HG03108 (cell line): ENCODE results near the gene MME.

Experiments used
- ATAC-seq: cut with Tn5 transposase; IDR thresholded peaks from one replicate; pipeline ENCODE4 v1.9.1; 2021; ENCODE audit warnings: moderate library complexity; ENCODE audit not compliant: unreplicated experiment

The MME gene

GRCh38 chr3:155079746-155080487, at the start of gene MME:
MME (plus strand) TSS chr3:155080319; CDS start chr3:155084168, 3,849 bp downstream.
- no peak for ATAC-seq

- ATAC-seq, result no peak
These were observed 48.9 kb upstream of the MME start for GRCh38 chr3:155031186-155031585.

DNA sequence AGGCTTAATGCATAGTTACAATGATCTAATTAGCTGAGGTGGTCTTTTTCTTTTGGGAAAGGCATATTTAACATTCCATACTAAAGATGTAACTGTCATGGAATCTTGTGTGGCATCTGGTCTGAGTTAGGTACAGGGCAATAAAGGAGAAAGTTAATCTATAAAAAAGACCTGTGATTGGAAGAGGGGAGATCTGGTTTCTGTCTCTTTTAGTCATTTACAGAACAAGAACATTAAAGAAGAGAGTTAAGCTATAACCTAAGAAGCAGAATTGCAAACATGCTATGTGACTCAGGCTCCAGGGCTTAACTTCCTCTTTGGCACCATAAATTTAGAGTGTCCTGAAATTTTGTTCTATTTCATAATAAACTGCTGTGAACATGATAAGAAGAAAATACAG, 47.2 kb upstream of the MME start:
- ATAC-seq, result no peak

- ATAC-seq, result no peak
These were observed 45.3 kb upstream of the MME start for GRCh38 chr3:155034786-155035185.

GRCh38 chr3:155035553-155035952, 44.6 kb upstream of the MME start:
- no peak for ATAC-seq

DNA sequence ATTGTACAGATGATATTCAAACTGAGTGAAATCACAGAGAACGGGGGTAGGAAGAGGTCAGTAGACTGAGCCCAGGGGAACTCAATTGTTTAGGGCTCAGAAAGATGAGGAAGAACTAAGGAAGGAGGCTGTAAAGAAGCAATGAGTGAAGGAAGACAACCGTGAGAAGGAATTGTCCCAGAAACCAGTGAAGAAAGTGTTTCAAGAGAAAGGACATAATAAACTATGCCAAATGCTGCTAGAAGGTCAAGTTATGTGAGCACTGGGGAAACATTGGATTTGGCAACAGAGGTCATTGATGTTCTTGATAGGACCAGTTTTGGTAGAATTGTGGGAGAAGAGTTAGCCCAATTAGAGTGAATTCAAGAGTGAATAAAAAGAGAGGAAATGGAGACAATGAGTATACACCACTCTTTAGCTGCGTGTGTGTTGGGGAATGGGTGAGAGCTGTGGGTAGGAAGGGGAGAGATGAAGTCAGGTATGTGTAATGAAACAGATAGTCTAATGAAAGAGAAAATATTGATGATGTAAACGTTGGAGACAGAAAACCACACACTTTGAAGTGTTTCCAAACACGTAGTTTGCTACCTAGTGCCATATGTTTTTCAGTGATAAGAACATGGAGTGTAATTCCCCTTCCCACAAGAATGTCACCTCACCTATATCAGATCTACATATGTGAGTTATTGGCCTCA, 42.5 kb upstream of the MME start:
- ATAC-seq, result no peak

GRCh38 chr3:155038203-155038554, 41.9 kb upstream of the MME start:
- ATAC-seq, result no peak

- no peak for ATAC-seq
These were observed 33.2 kb upstream of the MME start for GRCh38 chr3:155046935-155047334.

DNA sequence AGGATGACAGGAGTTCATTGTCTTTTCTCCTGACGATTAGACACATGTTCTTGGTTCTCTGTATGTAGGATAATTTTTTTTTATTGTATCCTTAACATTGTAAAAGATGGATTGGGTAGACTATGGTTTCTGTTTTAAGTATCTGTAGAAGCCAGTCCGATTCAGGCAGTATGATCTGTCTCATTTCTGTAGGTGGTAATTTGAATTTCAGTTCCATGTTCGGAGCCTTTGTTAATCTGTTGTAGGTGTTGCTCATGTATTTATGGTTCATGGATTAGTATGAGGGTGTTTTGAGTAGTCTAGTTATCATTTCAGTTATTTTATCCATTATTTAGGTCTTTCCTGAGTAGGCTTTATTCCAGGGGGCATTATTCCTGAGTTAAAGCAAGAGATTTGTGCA, 32.4 kb upstream of the MME start:
- ATAC-seq, result no peak

- ATAC-seq, result no peak
These were observed 30.2 kb upstream of the MME start for GRCh38 chr3:155049959-155050358.

DNA sequence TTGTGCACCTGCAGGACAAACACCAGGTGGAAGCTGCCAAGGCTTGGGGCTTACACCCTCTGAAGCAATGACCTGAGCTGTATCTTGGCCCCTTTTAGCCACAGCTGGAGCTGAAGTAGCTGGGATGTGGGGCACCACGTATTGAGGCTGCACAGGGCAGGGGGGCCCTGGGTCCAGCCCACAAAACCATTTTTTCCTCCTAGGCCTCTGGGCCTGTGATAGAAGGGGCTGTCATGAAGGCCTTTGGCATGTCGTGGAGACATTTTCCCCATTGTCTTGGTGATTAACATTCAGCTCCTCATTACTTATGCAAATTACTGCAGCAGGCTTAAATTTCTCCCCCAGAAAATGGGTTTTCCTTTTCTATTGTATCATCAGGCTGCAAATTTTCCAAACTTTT, 27.6 kb upstream of the MME start:
- ATAC-seq, result no peak

- ATAC-seq, result no peak
These were observed 26.4 kb upstream of the MME start for GRCh38 chr3:155053756-155054155.

DNA sequence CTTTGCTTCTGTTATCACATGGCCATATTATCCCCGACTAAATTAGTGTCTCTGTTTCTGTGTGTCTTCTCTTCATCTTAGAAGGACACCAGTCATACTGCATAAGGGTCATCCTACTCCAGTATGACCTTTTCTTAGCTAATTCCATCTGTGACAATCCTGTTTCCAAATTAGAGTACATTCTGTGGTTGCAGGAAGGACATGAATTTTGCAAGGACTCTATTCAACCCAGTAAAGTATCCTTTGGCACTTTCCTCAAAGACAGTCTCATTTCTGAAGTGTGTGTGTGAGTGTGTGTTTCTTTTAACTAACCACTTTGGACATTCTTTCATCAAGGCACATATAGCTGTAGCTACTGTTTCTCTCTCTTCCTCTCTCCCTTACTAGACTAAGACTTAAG, 15.2 kb upstream of the MME start:
- no peak for ATAC-seq

DNA sequence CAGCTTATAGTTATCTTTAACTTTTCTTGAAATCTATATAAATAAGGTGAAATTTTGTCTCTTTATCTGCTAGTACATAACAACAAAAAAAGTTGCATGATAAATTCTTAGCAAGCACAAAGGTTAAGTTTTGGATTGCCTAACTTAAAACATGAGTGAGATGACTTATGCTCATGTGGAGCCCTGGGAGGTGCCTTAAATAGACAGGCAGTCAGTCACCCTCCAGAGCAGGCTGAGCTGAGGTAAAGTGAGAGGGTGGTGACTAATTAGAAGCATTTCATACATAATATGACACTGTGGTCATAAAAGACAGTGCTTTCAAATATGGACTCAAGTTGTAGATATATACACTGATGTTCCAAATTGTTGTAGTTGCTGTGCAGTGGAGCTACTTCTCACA, 14.6 kb upstream of the MME start:
- no peak for ATAC-seq

DNA sequence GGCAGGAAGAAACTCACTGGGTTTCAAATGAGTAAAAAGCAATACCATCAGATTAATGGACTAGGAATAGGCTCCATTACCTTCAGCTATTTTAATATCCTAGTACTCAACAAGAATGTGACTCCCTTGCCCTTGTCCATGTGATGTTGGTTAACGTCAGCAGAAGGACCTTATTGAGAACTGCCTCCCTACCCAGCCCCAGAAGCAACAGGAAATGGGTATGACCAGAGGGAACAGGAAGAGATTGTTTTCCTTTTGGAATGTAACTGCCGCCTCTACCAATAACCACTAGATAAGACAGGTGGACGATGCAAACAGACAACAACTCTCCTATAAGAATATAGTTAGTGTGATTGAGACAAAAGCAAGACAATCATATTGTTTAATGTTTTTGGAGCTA, 10.4 kb upstream of the MME start:
- no peak for ATAC-seq

GRCh38 chr3:155070316-155070715, 9.8 kb upstream of the MME start:
- no peak for ATAC-seq

DNA sequence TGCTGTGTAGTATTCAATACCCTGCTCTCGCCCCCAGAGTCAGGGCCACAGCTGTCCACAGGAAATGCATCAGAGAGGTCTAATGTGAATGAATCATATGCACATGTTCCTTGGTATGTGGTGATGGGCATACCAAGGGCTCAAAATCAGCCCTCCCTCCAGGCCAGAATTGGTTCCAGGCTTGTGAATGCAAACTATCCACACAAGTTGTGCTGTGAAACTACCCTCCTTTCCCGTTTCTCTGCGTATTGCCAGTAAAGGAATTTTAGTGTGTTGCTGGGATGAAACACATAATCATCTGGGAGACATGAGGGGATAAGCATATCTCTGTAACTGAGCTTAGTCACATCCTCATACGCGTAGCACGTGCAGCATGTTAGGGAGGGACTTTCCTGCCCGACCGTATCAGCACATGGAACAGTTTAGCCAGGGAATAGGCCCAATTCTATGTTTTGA, 9.2 kb upstream of the MME start:
- no peak for ATAC-seq

DNA sequence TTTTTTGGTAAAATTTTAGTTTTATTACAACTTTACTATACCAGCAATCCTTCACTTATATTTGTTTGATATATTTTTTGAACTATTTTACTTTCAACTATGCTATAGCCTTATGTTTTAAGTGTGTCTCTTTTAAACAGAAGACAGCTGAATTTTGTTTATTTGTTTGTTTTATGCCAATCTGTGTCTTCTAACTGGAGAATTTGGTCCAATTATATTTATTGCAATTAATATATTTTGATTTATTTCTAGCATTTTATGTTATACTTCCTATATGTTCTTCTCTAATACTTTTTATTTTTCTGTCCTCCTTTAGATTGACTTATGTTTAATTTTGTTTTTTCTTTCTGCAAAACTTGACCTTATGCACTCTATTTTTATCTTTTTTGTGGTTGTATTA, 4.9 kb upstream of the MME start:
- no peak for ATAC-seq

GRCh38 chr3:155076888-155077287, 3.2 kb upstream of the MME start:
- ATAC-seq, result no peak

GRCh38 chr3:155078711-155079467, 1.2 kb upstream of the MME start:
- ATAC-seq, result no peak

GRCh38 chr3:155079468-155079745, 712 bp upstream of the MME start:
- no peak for ATAC-seq

DNA sequence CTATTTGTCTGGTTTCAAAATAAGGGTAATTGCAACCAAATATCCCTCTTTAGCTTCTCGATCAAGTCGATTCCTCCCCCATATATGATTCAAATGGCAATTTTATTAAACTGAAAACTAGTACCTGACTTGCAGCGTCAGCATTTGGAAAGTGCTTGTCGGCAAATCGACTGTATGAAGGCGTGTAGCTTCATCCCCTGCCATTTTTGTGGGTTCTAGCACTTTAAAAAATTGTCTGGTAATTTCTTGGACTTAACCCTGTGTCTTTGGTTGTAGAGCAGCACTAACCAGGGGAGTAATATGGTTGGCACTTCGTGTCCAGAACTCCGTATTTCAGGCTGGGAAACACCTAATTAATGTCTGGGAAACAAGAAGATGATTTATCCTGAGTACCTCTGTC, 573 bp downstream of the MME start:
- no peak for ATAC-seq
